NCI-H748 (cell line): ENCODE data around the gene RGS8.
A peak's percentile ranks its signal among the peaks of the same experiment; 100 is the strongest.

Source experiments
- DNase-seq: peaks from one replicate; lab custom pipeline; 2025; ENCODE audit not compliant: unreplicated experiment; lab: John Stamatoyannopoulos, UW

The RGS8 gene

GRCh38 chr1:182672487-182672836 is 11.9 kb downstream of the RGS8 start:
- peak; percentile 32 for DNase-seq

- DNase-seq, result peak; percentile 81
Measured at GRCh38 chr1:182671750-182672486, 12.5 kb downstream of the RGS8 start.

- no peak for DNase-seq
Measured at GRCh38 chr1:182670032-182670749, 14.2 kb downstream of the RGS8 start.

- no peak for DNase-seq
Measured at GRCh38 chr1:182669266-182669665, 15.1 kb downstream of the RGS8 start.

GRCh38 chr1:182668521-182669054 is 15.8 kb downstream of the RGS8 start:
- no peak for DNase-seq

- DNase-seq, result no peak
Measured at GRCh38 chr1:182667848-182668505, 16.4 kb downstream of the RGS8 start.

GRCh38 chr1:182666706-182667105 is 17.7 kb downstream of the RGS8 start:
- no peak for DNase-seq

- no peak for DNase-seq
Measured at GRCh38 chr1:182664296-182664695, 20.1 kb downstream of the RGS8 start.

GRCh38 chr1:182662956-182663355 is 21.4 kb downstream of the RGS8 start:
- DNase-seq, result no peak

- no peak for DNase-seq
Measured at GRCh38 chr1:182662121-182662890, 22.1 kb downstream of the RGS8 start.

GRCh38 chr1:182658055-182658454 is 26.3 kb downstream of the RGS8 start:
- no peak for DNase-seq

- DNase-seq, result peak; percentile 62
Measured at GRCh38 chr1:182656842-182657397, 27.5 kb downstream of the RGS8 start.

- no peak for DNase-seq
Measured at GRCh38 chr1:182653986-182654385, 30.4 kb downstream of the RGS8 start.

GRCh38 chr1:182652933-182653332 is 31.5 kb downstream of the RGS8 start:
- no peak for DNase-seq

GRCh38 chr1:182651339-182651724 is 33.1 kb downstream of the RGS8 start:
- no peak for DNase-seq

GRCh38 chr1:182650678-182651338 is 33.6 kb downstream of the RGS8 start:
- DNase-seq, result no peak

- no peak for DNase-seq
Measured at GRCh38 chr1:182649041-182649440, 35.3 kb downstream of the RGS8 start.

- no peak for DNase-seq
Measured at GRCh38 chr1:182646739-182647138, 37.6 kb downstream of the RGS8 start.

GRCh38 chr1:182644886-182645285 is 39.5 kb downstream of the RGS8 start:
- DNase-seq, result no peak

- peak; percentile 33 for DNase-seq
Measured at GRCh38 chr1:182643699-182644098, 40.7 kb downstream of the RGS8 start.
